H1 (cell line): ENCODE data around the gene GIMAP5. TPM values are rescaled to one million over a fixed set of nuclear protein-coding genes. Genes with fewer than 3 reads are reported as not detected.

ENCODE experiments used
- CTCF ChIA-PET: fragments of 300-600 bp; sonication (Branson Sonifier 250); formaldehyde crosslinking; loops from one replicate; lab custom pipeline; 2021; ENCODE audit not compliant: partially characterized antibody; lab: Charles Lee
- POLR2A ChIA-PET: fragments of 300-600 bp; sonication (Branson Sonifier 250); formaldehyde crosslinking; loops from one replicate; lab custom pipeline; 2021; ENCODE audit warnings: inconsistent platforms; ENCODE audit not compliant: partially characterized antibody; lab: Charles Lee
- DNase-seq, 2 experiments: peaks; one replicate each; pipeline versions ENCODE4 v3.0.0 to v3.0.0-alpha.2; 2010 to 2022; ENCODE audit warnings: low spot score in 2 of 2, low read depth in 1 of 2, mixed read lengths in 1 of 2
- FAIRE-seq: peaks from 2 replicates; lab custom pipeline; 2011; peaks lifted over from hg19 to GRCh38; lab: Jason Lieb, UNC
- H2AFZ ChIP-seq: 2 replicates; pipeline ENCODE4 v1.8.1; 2012; ENCODE audit warnings: low read length, inconsistent platforms
- H2AK5ac ChIP-seq: 2 replicates; pipeline ENCODE4 v1.6.1; 2013; ENCODE audit warnings: low read depth, low read length
- H2BK120ac ChIP-seq: replicated peaks from 2 replicates; pipeline ENCODE3; 2013; ENCODE audit warnings: low read depth, low read length, inconsistent platforms
- H2BK12ac ChIP-seq: 2 replicates; pipeline ENCODE4 v1.6.1; 2013; ENCODE audit warnings: low read depth, low read length
- H2BK15ac ChIP-seq: 2 replicates; pipeline ENCODE4 v1.6.1; 2013; ENCODE audit warnings: low read length
- H2BK20ac ChIP-seq: 2 replicates; pipeline ENCODE4 v1.6.1; 2013; ENCODE audit warnings: low read length
- H2BK5ac ChIP-seq: 2 replicates; pipeline ENCODE4 v1.6.1; 2013; ENCODE audit warnings: low read depth, low read length
- H3K14ac ChIP-seq: 2 replicates; pipeline ENCODE4 v1.6.1; 2013; ENCODE audit warnings: inconsistent platforms; ENCODE audit not compliant: insufficient read length
- H3K18ac ChIP-seq: 2 replicates; pipeline ENCODE4 v1.6.1; 2013; ENCODE audit warnings: low read length; ENCODE audit errors: extremely low read depth
- H3K23ac ChIP-seq: 2 replicates; pipeline ENCODE4 v1.6.1; 2013; ENCODE audit warnings: inconsistent platforms; ENCODE audit not compliant: insufficient read length
- H3K23me2 ChIP-seq: 2 replicates; pipeline ENCODE4 v1.6.1; 2013; ENCODE audit warnings: low read depth, low read length
- H3K27ac ChIP-seq: 2 replicates; pipeline ENCODE4 v1.6.1; 2011; ENCODE audit warnings: low read depth, low read length, inconsistent platforms
- H3K27me3 ChIP-seq, 4 experiments: replicated peaks in 1 of 4; 1 replicate in 1 of 4; 2 replicates in 3 of 4; pipeline versions ENCODE4 v1.6.1 to v1.8.1; 2011 to 2013; ENCODE audit warnings: low read length in 3 of 4, mild to moderate bottlenecking in 3 of 4, inconsistent platforms in 2 of 4, mixed read lengths in 2 of 4, moderate library complexity in 1 of 4; ENCODE audit not compliant: control insufficient read depth in 3 of 4, insufficient read depth in 3 of 4; ENCODE audit errors: extremely low read depth in 1 of 4
- H3K36me3 ChIP-seq, 4 experiments: 2 replicates each; pipeline versions ENCODE4 v1.6.1 to v1.8.1; 2011 to 2013; ENCODE audit warnings: mild to moderate bottlenecking in 4 of 4, low read length in 3 of 4, moderate library complexity in 2 of 4, control low read depth in 1 of 4, inconsistent platforms in 1 of 4; ENCODE audit not compliant: insufficient read depth in 4 of 4, control insufficient read depth in 2 of 4
- H3K4ac ChIP-seq: replicated peaks from 2 replicates; pipeline ENCODE3; 2013; ENCODE audit warnings: low read length, low read depth, mixed read lengths, inconsistent platforms; ENCODE audit not compliant: insufficient read length
- H3K4me1 ChIP-seq, 4 experiments: replicated peaks in 1 of 4; 1 replicate in 1 of 4; 2 replicates in 3 of 4; pipeline versions ENCODE4 v1.6.1 to v1.8.1; 2011 to 2013; ENCODE audit warnings: low read length in 3 of 4, inconsistent platforms in 2 of 4, mixed read lengths in 1 of 4; ENCODE audit not compliant: insufficient read depth in 4 of 4, control insufficient read depth in 3 of 4
- H3K4me2 ChIP-seq, 2 experiments: 2 replicates each; pipeline versions ENCODE4 v1.6.1 to v1.8.1; 2011 to 2013; ENCODE audit warnings: low read depth in 2 of 2, low read length in 2 of 2, control low read depth in 1 of 2, inconsistent platforms in 1 of 2, mild to moderate bottlenecking in 1 of 2; ENCODE audit not compliant: insufficient read depth in 1 of 2
- H3K4me3 ChIP-seq, 4 experiments: fragments of 200-600, 300-600 bp in 1 of 4; sonication (generic), shearing (Covaris generic), sonication (Bioruptor Twin) in 1 of 4; 2 replicates each; pipeline versions ENCODE4 v1.5.1 to v1.8.1; 2011 to 2016; ENCODE audit warnings: low read length in 4 of 4, low read depth in 3 of 4, control low read depth in 2 of 4, inconsistent platforms in 2 of 4, mild to moderate bottlenecking in 2 of 4, mixed read lengths in 1 of 4, moderate library complexity in 1 of 4; ENCODE audit not compliant: insufficient read depth in 2 of 4; ENCODE audit errors: extremely low read depth in 1 of 4
- H3K56ac ChIP-seq: replicated peaks from 2 replicates; pipeline ENCODE3; 2013; ENCODE audit warnings: low read depth, mild to moderate bottlenecking, mixed read lengths, low read length, inconsistent platforms; ENCODE audit not compliant: insufficient read length
- H3K79me1 ChIP-seq: 2 replicates; pipeline ENCODE4 v1.6.1; 2013; ENCODE audit warnings: low read depth, low read length, control low read depth
- H3K79me2 ChIP-seq, 2 experiments: 2 replicates each; pipeline versions ENCODE4 v1.6.1 to v1.8.1; 2012 to 2013; ENCODE audit warnings: low read length in 2 of 2, mild to moderate bottlenecking in 2 of 2, inconsistent platforms in 1 of 2; ENCODE audit not compliant: insufficient read depth in 2 of 2, control insufficient read depth in 1 of 2
- H3K9ac ChIP-seq, 4 experiments: replicated peaks in 1 of 4; 1 replicate in 1 of 4; 2 replicates in 3 of 4; pipeline versions ENCODE4 v1.6.1 to v1.8.1; 2011 to 2013; ENCODE audit warnings: low read depth in 3 of 4, low read length in 3 of 4, control low read depth in 2 of 4, mild to moderate bottlenecking in 2 of 4, moderate library complexity in 2 of 4, inconsistent platforms in 1 of 4; ENCODE audit errors: extremely low read depth in 1 of 4
- H3K9me3 ChIP-seq, 2 experiments: 2 replicates each; pipeline versions ENCODE4 v1.6.1 to v1.8.1; 2012 to 2013; ENCODE audit warnings: mild to moderate bottlenecking in 2 of 2, moderate library complexity in 2 of 2, control low read depth in 1 of 2, inconsistent platforms in 1 of 2, low read depth in 1 of 2, low read length in 1 of 2, mixed read lengths in 1 of 2; ENCODE audit not compliant: insufficient read depth in 2 of 2
- H4K20me1 ChIP-seq, 2 experiments: replicated peaks in 1 of 2; 2 replicates each; pipeline versions ENCODE3 to v1.8.1; 2011 to 2013; ENCODE audit warnings: inconsistent platforms in 2 of 2, low read length in 2 of 2, mild to moderate bottlenecking in 1 of 2; ENCODE audit not compliant: insufficient read depth in 2 of 2, control insufficient read depth in 1 of 2
- H4K5ac ChIP-seq: 2 replicates; pipeline ENCODE4 v1.6.1; 2013; ENCODE audit warnings: low read length, low read depth, mixed read lengths, inconsistent platforms; ENCODE audit not compliant: insufficient read length
- H4K8ac ChIP-seq: 2 replicates; pipeline ENCODE4 v1.8.0; 2013; ENCODE audit warnings: mild to moderate bottlenecking, moderate library complexity, low read length, inconsistent platforms; ENCODE audit not compliant: insufficient read depth; ENCODE audit errors: extremely low read depth
- H4K91ac ChIP-seq: replicated peaks from 2 replicates; pipeline ENCODE3; 2013; ENCODE audit warnings: low read length, mixed read lengths, inconsistent platforms; ENCODE audit not compliant: insufficient read length
- CEBPB ChIP-seq: IDR thresholded peaks from 2 replicates; pipeline ENCODE4 v1.6.1; 2012; ENCODE audit warnings: low read depth, low read length
- CTBP2 ChIP-seq: IDR thresholded peaks from 2 replicates; pipeline ENCODE4 v1.7.0; 2011; ENCODE audit warnings: borderline replicate concordance, mild to moderate bottlenecking, moderate library complexity, mixed read lengths, low read length; ENCODE audit not compliant: insufficient read depth, insufficient read length
- FOSL1 ChIP-seq: IDR thresholded peaks from 2 replicates; pipeline ENCODE4 v1.6.1; 2011; ENCODE audit warnings: mild to moderate bottlenecking, low read depth, low read length, moderate library complexity; ENCODE audit not compliant: insufficient read depth
- polyA plus RNA-seq, 7 experiments: library from polyadenylated mRNA; depleted of rRNA in 3 of 7; stranded (reverse) in 5 of 7; unstranded in 2 of 7; fragments of >200 nt in 5 of 7; fragments of 200-250 nt in 2 of 7; gene quantifications; 1 replicate in 5 of 7; 2 replicates in 1 of 7; 4 replicates in 1 of 7; pipeline versions ENCODE4 v1.2.1 to v1.2.3, GENCODE V29; 2011 to 2013; ENCODE audit warnings: missing spikeins in 2 of 7, mixed read lengths in 2 of 7
- total RNA-seq: library from RNA; stranded (reverse); fragmentation: NEBNext Ultra II Directional; extraction: Animal tissue kit (Norgen Biotek cat#: 25700); gene quantifications from 2 replicates; pipeline ENCODE4 v1.2.1, GENCODE V29; 2021

GIMAP5 gene
- total and polyA plus RNA-seq, 2 of the 8 experiments (the other 6 are each of a cell fraction or from before 2014, with no cell fraction given): not detected

DNA sequence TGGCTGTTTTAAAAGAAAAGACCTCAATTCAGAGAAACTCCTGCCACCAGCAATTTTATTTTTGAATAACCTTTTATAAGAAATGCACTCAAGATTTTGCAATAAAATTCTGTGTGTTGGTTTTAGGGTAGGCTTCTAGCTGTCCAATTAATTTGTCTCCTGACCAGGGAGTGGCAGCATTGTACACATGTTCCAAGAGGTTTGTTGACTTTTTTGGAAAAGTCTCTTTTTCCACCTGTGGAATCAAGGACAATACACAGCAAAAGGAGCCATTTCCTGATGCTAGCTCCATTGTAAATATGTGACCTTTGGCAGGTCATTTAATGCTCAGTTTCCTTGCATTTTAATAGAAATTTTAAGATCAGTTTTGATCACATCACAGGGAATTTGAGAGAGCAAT, 1.8 kb downstream of the GIMAP5 start:
- Histone ChIP-seq H2AFZ (no peak overlapping the region), H3K18ac (no peak overlapping the region), H4K5ac (no peak overlapping the region), H2AK5ac (no peak overlapping the region), H2BK12ac (no peak overlapping the region), H2BK20ac (no peak overlapping the region), H3K4me2 (no peak overlapping the region), H2BK5ac (no peak overlapping the region), H3K23ac (no peak overlapping the region), H2BK120ac (no peak overlapping the region), H3K14ac (no peak overlapping the region), H3K79me1 (no peaks in the 10 kb centered on the region), H4K91ac (no peak overlapping the region), H3K9me3 (peaks cover 0 to 10% of the 10 kb centered on the region in 2 experiments; a peak in 2 of 4 replicates), H3K4me1 (peaks cover 0 to 2% (median 0%) of the 10 kb centered on the region in 4 experiments; a peak in 1 of 7 replicates), H3K56ac (no peak overlapping the region)
- CTCF ChIA-PET: interaction anchor here (1.1 to 1.2 kb wide), 2 partner anchors 11 to 159 kb away, joined by 3 to 4 read pairs; no protein-coding TSS in a partner anchor
- TF ChIP-seq CEBPB: no peak
- no peak for TF ChIP-seq CTBP2
- TF ChIP-seq FOSL1: no peak
- TF ChIP-seq, all 59 proteins: peak for 0
- Histone ChIP-seq H2BK15ac (no peak overlapping the region), H3K9ac (no peak overlapping the region), H3K79me2 (no peaks in the 10 kb centered on the region), H3K23me2 (no peaks in the 10 kb centered on the region), H4K20me1 (peaks cover 10 to 27% of the 10 kb centered on the region in 2 experiments), H3K27me3 (peaks cover 85 to 97% (median 96%) of the 10 kb centered on the region in 4 experiments), H4K8ac (no peak overlapping the region), H3K4me3 (no peak overlapping the region), H3K36me3 (peaks cover 0 to 5% (median 0%) of the 10 kb centered on the region in 4 experiments; a peak in 1 of 8 replicates), H3K27ac (no peak overlapping the region), H3K4ac (no peak overlapping the region)
- POLR2A ChIA-PET: no interaction called here
- FAIRE-seq (no peak), DNase-seq (no peak)
